Measurements from ENCODE around the gene HMX3. TPM values are rescaled to one million over a fixed set of nuclear protein-coding genes. Genes with fewer than 3 reads are reported as not detected.

HMX3 gene
- total and polyA plus RNA-seq, 2 experiments from 2014 or later = 0.35 TPM; not detected in 1

- DNase-seq (ENCODE audit: low spot score) = no peak
- TF ChIP-seq STAT1 (IDR thresholded peaks at IDR 0.05; ENCODE audit: unreplicated experiment) (no peak), EZH2phosphoT487 (IDR thresholded peaks at IDR 0.05; ENCODE audit: unreplicated experiment) (no peak), ZNF114 (CRISPR knock-in tag; IDR thresholded peaks at IDR 0.05) (no peak), CTCF (conservative IDR thresholded peaks at IDR 0.05; ENCODE audit: low read depth in 2 of 2) (no peak), ZNF331 (CRISPR knock-in tag; IDR thresholded peaks at IDR 0.05; ENCODE audit: low read depth) (no peak), CREB1 (CRISPR knock-in tag; IDR thresholded peaks at IDR 0.05; ENCODE audit: low read depth) (no peak), POLR2AphosphoS5 (IDR thresholded peaks at IDR 0.05; ENCODE audit: low read depth) (no peak), ETS1 (IDR thresholded peaks at IDR 0.05) (no peak), REST (IDR thresholded peaks at IDR 0.05; ENCODE audit: unreplicated experiment) (no peak), JUNB (IDR thresholded peaks at IDR 0.05; ENCODE audit: unreplicated experiment) (no peak), EZH2 (IDR thresholded peaks at IDR 0.05; ENCODE audit: low read depth, unreplicated experiment) (no peak), NANOG (IDR thresholded peaks at IDR 0.05; ENCODE audit: borderline replicate concordance) (no peak), ZNF462 (CRISPR knock-in tag; IDR thresholded peaks at IDR 0.05) (no peak)
- Histone ChIP-seq H2AFZ (no peak overlapping the region), H3K4me1 (ENCODE audit: insufficient read depth) (no peaks in the 10 kb centered on the region), H3K27me3 (ENCODE audit: insufficient read depth) (no peaks in the 10 kb centered on the region), H3K4me3 (no peak overlapping the region), H3K4me2 (no peak overlapping the region), H3K36me3 (ENCODE audit: insufficient read depth) (peaks cover 5% of the 10 kb centered on the region), H3F3A (replicated peaks; ENCODE audit: low read depth) (no peaks in the 10 kb centered on the region), H3K79me2 (replicated peaks; ENCODE audit: insufficient read depth) (peaks cover 10% of the 10 kb centered on the region; the same call in 1 of the 2 replicates), H3K27ac (ENCODE audit: low read depth) (no peak overlapping the region), H3K9me2 (ENCODE audit: insufficient read depth) (no peaks in the 10 kb centered on the region), H4K20me1 (replicated peaks; ENCODE audit: insufficient read depth) (peaks cover 11% of the 10 kb centered on the region; the same call in 1 of the 2 replicates)
- peaks cover 11% of the 10 kb centered on the region for H3K9me3 Mint-ChIP-seq
- H3K36me3 Mint-ChIP-seq (ENCODE audit: low read depth) = peaks cover 44% of the 10 kb centered on the region
- peaks cover 2% of the 10 kb centered on the region for H3K27me3 Mint-ChIP-seq (ENCODE audit: insufficient read depth, low read depth, poor library complexity)
- no peak overlapping the region for H3K4me3 Mint-ChIP-seq
- no peak for ATAC-seq
- H3K4me1 Mint-ChIP-seq = no peaks in the 10 kb centered on the region
- H3K27ac Mint-ChIP-seq = no peak overlapping the region
Measured at GRCh38 chr10:123180101-123181090, 44.6 kb downstream of the HMX3 start.

Measured in GM23338 (cell line).